Kidney (tissue), 14 donors: ENCODE data around the gene SLC7A1. TPM values are rescaled to one million over a fixed set of nuclear protein-coding genes. Genes with fewer than 3 reads are reported as not detected.

Source experiments
- DNase-seq, 5 donors: peaks; one replicate each; pipeline ENCODE4 v3.0.0-alpha.2; 2013 to 2020
- FAIRE-seq: peaks from 2 replicates; lab custom pipeline; 2012; peaks lifted over from hg19 to GRCh38; lab: Jason Lieb, UNC
- H3K27ac ChIP-seq, 2 donors: one replicate each; pipeline ENCODE4 v1.7.0; 2013; ENCODE audit warnings: low read depth in 2 of 2, low read length in 2 of 2, inconsistent platforms in 1 of 2
- H3K27me3 ChIP-seq: one replicate; pipeline ENCODE4 v1.7.1; 2013; ENCODE audit warnings: low read length, inconsistent platforms; ENCODE audit not compliant: control insufficient read depth, insufficient read depth
- H3K36me3 ChIP-seq, 3 donors: one replicate each; pipeline versions ENCODE4 v1.7.0 to v1.7.1; 2013; ENCODE audit warnings: low read length in 3 of 3, control low read depth in 1 of 3, inconsistent platforms in 1 of 3; ENCODE audit not compliant: insufficient read depth in 3 of 3, control insufficient read depth in 2 of 3
- H3K4me1 ChIP-seq, 3 donors: one replicate each; pipeline versions ENCODE4 v1.7.0 to v1.7.1; 2013; ENCODE audit warnings: low read length in 3 of 3, inconsistent platforms in 1 of 3, low read depth in 1 of 3; ENCODE audit not compliant: control insufficient read depth in 2 of 3, insufficient read depth in 2 of 3
- H3K4me3 ChIP-seq, 3 donors: one replicate each; pipeline versions ENCODE4 v1.7.0 to v1.8.1; 2013; ENCODE audit warnings: low read length in 3 of 3, control low read depth in 1 of 3, inconsistent platforms in 1 of 3
- H3K9ac ChIP-seq, 3 donors: one replicate each; pipeline versions ENCODE4 v1.7.0 to v1.7.1; 2013; ENCODE audit warnings: low read length in 3 of 3, control low read depth in 1 of 3, inconsistent platforms in 1 of 3
- H3K9me3 ChIP-seq, 3 donors: one replicate each; pipeline versions ENCODE4 v1.7.0 to v1.7.1; 2013; ENCODE audit warnings: low read length in 3 of 3, control low read depth in 1 of 3, inconsistent platforms in 1 of 3; ENCODE audit not compliant: control insufficient read depth in 2 of 3, insufficient read depth in 1 of 3
- intact Hi-C: fragments of 100-400 bp; cut with DNase I; formaldehyde crosslinking; loops from one replicate; pipeline ENCODE4 v1.11.1; 2022
- polyA plus RNA-seq: library from polyadenylated mRNA; stranded (reverse); fragments of 350-450 nt; fragmentation: Illumina TruSeq; extraction: RNeasy Lipid Tissue Mini Kit (QIAGEN cat#74804); gene quantifications from one replicate; pipeline ENCODE4 v1.2.3, GENCODE V29; 2014; ENCODE audit warnings: low read depth, low replicate concordance; ENCODE audit not compliant: insufficient read depth
- total RNA-seq: library from RNA; stranded (reverse); fragmentation: NEBNext Ultra II Directional; extraction: Animal tissue kit (Norgen Biotek cat#: 25700); gene quantifications from one replicate; pipeline ENCODE4 v1.2.1, GENCODE V29; 2021
- TF ChIP-seq, protein P1 (sequence below): IDR thresholded peaks from 3 replicates; pipeline ENCODE4 v1.5.1; 2012; ENCODE audit warnings: mild to moderate bottlenecking, moderate library complexity, borderline replicate concordance; ENCODE audit not compliant: insufficient read depth; ENCODE audit errors: extremely low read depth
- donor health status: control.
- donor health status: control.
- donor health status: control.
- donor health status: control.
- donor health status: control.
- donor health status: DM: yes; HTN: yes; CAD: no.
- donor health status: Normal renal cell carcinoma (clear cell type).

Gene SLC7A1
- total and polyA plus RNA-seq, 2 donors from 2014 or later = 2.8 to 64.5 TPM

- no peak for DNase-seq
- no peaks in the 10 kb centered on the region for H3K27me3 ChIP-seq
- H3K9ac ChIP-seq = no peak overlapping the region
- TF ChIP-seq, protein P1, sequence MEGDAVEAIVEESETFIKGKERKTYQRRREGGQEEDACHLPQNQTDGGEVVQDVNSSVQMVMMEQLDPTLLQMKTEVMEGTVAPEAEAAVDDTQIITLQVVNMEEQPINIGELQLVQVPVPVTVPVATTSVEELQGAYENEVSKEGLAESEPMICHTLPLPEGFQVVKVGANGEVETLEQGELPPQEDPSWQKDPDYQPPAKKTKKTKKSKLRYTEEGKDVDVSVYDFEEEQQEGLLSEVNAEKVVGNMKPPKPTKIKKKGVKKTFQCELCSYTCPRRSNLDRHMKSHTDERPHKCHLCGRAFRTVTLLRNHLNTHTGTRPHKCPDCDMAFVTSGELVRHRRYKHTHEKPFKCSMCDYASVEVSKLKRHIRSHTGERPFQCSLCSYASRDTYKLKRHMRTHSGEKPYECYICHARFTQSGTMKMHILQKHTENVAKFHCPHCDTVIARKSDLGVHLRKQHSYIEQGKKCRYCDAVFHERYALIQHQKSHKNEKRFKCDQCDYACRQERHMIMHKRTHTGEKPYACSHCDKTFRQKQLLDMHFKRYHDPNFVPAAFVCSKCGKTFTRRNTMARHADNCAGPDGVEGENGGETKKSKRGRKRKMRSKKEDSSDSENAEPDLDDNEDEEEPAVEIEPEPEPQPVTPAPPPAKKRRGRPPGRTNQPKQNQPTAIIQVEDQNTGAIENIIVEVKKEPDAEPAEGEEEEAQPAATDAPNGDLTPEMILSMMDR = no peak
- no peaks in the 10 kb centered on the region for H3K4me1 ChIP-seq
- no peak overlapping the region for H3K4me3 ChIP-seq
- H3K36me3 ChIP-seq = no peaks in the 10 kb centered on the region
- no peaks in the 10 kb centered on the region for H3K9me3 ChIP-seq
- intact Hi-C loops = no loop called here
- no peak for FAIRE-seq
- no peak overlapping the region for H3K27ac ChIP-seq
Measured at GRCh38 chr13:29583073-29583785, 12.3 kb downstream of the SLC7A1 start.

DNA sequence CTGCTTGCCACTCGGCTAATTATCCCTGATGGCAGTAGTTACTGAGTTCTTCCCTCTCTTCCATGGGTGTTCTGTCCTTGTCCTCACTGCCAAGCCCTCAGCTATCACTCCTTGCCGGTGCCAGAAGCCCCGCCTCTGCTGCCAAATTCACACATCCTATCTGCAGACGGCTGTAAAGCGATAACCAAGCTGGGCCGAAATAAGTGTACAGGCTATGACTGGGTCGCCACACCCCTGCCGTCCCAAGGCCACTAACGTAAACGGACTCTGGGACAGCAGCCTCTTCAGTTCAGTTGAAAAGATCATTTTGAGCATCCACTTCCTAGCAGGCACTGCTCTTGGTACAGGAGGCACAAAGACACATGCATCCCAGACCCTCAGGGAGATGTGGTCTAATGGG, 13.3 kb downstream of the SLC7A1 start:
- intact Hi-C loops = no loop called here
- no peak for DNase-seq
- H3K9ac ChIP-seq = no peak overlapping the region
- H3K27ac ChIP-seq = no peak overlapping the region
- H3K4me1 ChIP-seq = no peaks in the 10 kb centered on the region
- TF ChIP-seq, protein P1 = no peak
- no peak overlapping the region for H3K4me3 ChIP-seq
- no peak for FAIRE-seq
- no peaks in the 10 kb centered on the region for H3K27me3 ChIP-seq
- H3K9me3 ChIP-seq = no peaks in the 10 kb centered on the region
- no peaks in the 10 kb centered on the region for H3K36me3 ChIP-seq

DNA sequence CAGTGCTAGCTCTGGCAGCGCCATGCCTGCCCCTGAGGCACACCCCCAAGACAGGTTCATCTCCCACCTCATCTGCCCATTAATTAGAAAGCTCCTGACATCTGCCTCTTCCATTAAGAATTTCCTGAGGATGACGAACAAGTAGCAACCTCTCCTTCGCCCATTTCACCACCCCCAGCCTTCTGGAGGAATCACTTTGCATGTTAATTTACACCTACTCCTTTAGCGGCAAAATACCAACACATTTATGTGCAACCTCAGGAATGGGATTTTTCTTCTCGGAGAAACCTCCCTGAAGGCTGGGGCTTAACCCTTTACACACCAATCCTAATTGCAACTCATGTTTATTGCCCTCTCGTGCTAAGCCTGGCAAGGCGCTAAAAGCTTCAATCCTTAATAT, 13.8 kb downstream of the SLC7A1 start:
- TF ChIP-seq, protein P1 = no peak
- Histone ChIP-seq H3K27me3 (no peaks in the 10 kb centered on the region), H3K4me1 (no peaks in the 10 kb centered on the region), H3K27ac (no peak overlapping the region), H3K4me3 (no peak overlapping the region), H3K9ac (no peak overlapping the region), H3K9me3 (no peaks in the 10 kb centered on the region), H3K36me3 (no peaks in the 10 kb centered on the region)
- DNase-seq (peak in 1 of 5 donors; percentile 18), FAIRE-seq (no peak)
- intact Hi-C loops = no loop called here

GRCh38 chr13:29579094-29579493, 16.4 kb downstream of the SLC7A1 start:
- no peak overlapping the region for H3K9ac ChIP-seq
- FAIRE-seq (no peak), DNase-seq (no peak)
- no peak overlapping the region for H3K27ac ChIP-seq
- TF ChIP-seq, protein P1 = no peak
- no peaks in the 10 kb centered on the region for H3K4me1 ChIP-seq
- H3K36me3 ChIP-seq = no peaks in the 10 kb centered on the region
- intact Hi-C loops = no loop called here
- no peak overlapping the region for H3K4me3 ChIP-seq
- no peaks in the 10 kb centered on the region for H3K9me3 ChIP-seq
- no peaks in the 10 kb centered on the region for H3K27me3 ChIP-seq
